Measurements from ENCODE around the gene SLC9A8. TPM values are rescaled to one million over a fixed set of nuclear protein-coding genes. Genes with fewer than 3 reads are reported as not detected.
"Not testable (repeated sequence)": the region's sequence is repeated elsewhere in the genome, so short reads cannot be mapped to it uniquely, and the experiment has no call there.

The SLC9A8 gene
- total RNA-seq, 1 donor from 2014 or later = 6.2 TPM

DNA sequence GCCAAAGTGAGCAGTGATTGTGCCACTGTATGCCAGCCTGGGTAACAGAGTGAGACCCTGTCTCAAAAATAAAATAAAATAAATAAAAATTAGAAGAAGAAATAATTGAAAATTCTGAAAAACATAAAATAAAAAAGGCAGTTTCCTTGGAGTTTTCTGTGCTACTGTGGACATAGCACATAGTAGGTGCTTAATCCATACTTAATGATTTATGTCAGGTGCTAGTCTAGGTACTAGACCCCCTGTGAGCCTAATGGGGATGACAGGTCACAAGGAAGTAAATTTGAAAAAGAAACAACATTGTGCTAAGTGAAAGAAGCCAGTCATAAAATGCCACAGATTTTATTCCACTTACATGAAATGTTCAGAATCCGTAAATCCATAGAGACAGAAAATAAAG, 9.2 kb upstream of the SLC9A8 start:
- Histone ChIP-seq H3K79me2 (ENCODE audit: insufficient read depth, low read length) (no peaks in the 10 kb centered on the region), H3K4me1 (ENCODE audit: insufficient read depth, low read length) (no peaks in the 10 kb centered on the region), H3K36me3 (ENCODE audit: insufficient read depth, low read length) (no peaks in the 10 kb centered on the region), H2AFZ (ENCODE audit: low read depth, low read length) (no peak overlapping the region), H3K9ac (ENCODE audit: low read length) (no peak overlapping the region), H3K27ac (ENCODE audit: low read depth, low read length) (no peak overlapping the region), H4K20me1 (ENCODE audit: insufficient read depth, low read length) (no peaks in the 10 kb centered on the region), H3K4me3 (ENCODE audit: insufficient read depth, low read depth, low read length) (no peak overlapping the region), H3K27me3 (ENCODE audit: insufficient read depth, low read length) (peaks cover 2% of the 10 kb centered on the region), H3K4me2 (ENCODE audit: low read length) (no peak overlapping the region), H3K9me3 (ENCODE audit: insufficient read depth, low read depth, low read length) (no peaks in the 10 kb centered on the region)
- no peak overlapping the region for H3K27ac Mint-ChIP-seq (ENCODE audit: unreplicated experiment)
- no peaks in the 10 kb centered on the region for H3K9me3 Mint-ChIP-seq (ENCODE audit: unreplicated experiment)
- H3K4me3 Mint-ChIP-seq (ENCODE audit: unreplicated experiment) = no peak overlapping the region
- DNase-seq (ENCODE audit: low read depth) (no peak), FAIRE-seq (no peak)
- H3K36me3 Mint-ChIP-seq (ENCODE audit: low read depth, unreplicated experiment) = no peaks in the 10 kb centered on the region
- peaks cover 4% of the 10 kb centered on the region for H3K4me1 Mint-ChIP-seq (ENCODE audit: low read depth, unreplicated experiment)
- TF ChIP-seq, protein P1, sequence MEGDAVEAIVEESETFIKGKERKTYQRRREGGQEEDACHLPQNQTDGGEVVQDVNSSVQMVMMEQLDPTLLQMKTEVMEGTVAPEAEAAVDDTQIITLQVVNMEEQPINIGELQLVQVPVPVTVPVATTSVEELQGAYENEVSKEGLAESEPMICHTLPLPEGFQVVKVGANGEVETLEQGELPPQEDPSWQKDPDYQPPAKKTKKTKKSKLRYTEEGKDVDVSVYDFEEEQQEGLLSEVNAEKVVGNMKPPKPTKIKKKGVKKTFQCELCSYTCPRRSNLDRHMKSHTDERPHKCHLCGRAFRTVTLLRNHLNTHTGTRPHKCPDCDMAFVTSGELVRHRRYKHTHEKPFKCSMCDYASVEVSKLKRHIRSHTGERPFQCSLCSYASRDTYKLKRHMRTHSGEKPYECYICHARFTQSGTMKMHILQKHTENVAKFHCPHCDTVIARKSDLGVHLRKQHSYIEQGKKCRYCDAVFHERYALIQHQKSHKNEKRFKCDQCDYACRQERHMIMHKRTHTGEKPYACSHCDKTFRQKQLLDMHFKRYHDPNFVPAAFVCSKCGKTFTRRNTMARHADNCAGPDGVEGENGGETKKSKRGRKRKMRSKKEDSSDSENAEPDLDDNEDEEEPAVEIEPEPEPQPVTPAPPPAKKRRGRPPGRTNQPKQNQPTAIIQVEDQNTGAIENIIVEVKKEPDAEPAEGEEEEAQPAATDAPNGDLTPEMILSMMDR (IDR thresholded peaks at IDR 0.05; ENCODE audit: insufficient read depth, low read depth, low read length) = no peak
- TF ChIP-seq EZH2 (IDR thresholded peaks at IDR 0.05; ENCODE audit: insufficient read depth, low read length) = no peak
- H3K27me3 Mint-ChIP-seq (ENCODE audit: low read depth, unreplicated experiment) = peaks cover 5% of the 10 kb centered on the region

DNA sequence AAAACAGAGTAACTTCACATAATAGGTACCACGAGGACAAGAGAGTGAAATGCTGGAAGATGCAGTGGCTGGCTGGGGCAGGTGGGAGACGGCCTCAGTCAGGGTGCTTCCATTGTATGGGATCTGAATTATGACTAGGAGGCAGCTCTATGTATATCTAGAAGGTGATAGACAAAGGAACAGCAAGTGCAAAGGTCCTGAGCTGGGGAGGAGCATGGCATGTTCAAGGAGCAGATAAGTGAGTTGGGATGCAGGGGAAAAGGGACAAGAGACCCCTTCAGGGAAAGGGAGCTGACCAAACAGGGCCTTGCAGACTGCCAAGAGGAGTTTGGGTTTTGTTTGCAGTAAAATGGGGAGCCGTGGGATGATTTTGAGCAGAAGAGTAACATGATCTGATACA, 8.3 kb upstream of the SLC9A8 start:
- no peaks in the 10 kb centered on the region for H3K27me3 Mint-ChIP-seq (ENCODE audit: low read depth, unreplicated experiment)
- H3K9me3 Mint-ChIP-seq (ENCODE audit: unreplicated experiment) = no peaks in the 10 kb centered on the region
- H3K27ac Mint-ChIP-seq (ENCODE audit: unreplicated experiment) = no peak overlapping the region
- no peak overlapping the region for H2AFZ ChIP-seq (ENCODE audit: low read depth, low read length)
- no peaks in the 10 kb centered on the region for H3K79me2 ChIP-seq (ENCODE audit: insufficient read depth, low read length)
- H3K4me2 ChIP-seq (ENCODE audit: low read length) = no peak overlapping the region
- no peaks in the 10 kb centered on the region for H3K36me3 Mint-ChIP-seq (ENCODE audit: low read depth, unreplicated experiment)
- H4K20me1 ChIP-seq (ENCODE audit: insufficient read depth, low read length) = no peaks in the 10 kb centered on the region
- H3K9ac ChIP-seq (ENCODE audit: low read length) = no peak overlapping the region
- no peak overlapping the region for H3K27ac ChIP-seq (ENCODE audit: low read depth, low read length)
- H3K36me3 ChIP-seq (ENCODE audit: insufficient read depth, low read length) = no peaks in the 10 kb centered on the region
- no peaks in the 10 kb centered on the region for H3K4me1 ChIP-seq (ENCODE audit: insufficient read depth, low read length)
- TF ChIP-seq EZH2 (IDR thresholded peaks at IDR 0.05; ENCODE audit: insufficient read depth, low read length) = no peak
- TF ChIP-seq, protein P1 (IDR thresholded peaks at IDR 0.05; ENCODE audit: insufficient read depth, low read depth, low read length) = no peak
- H3K27me3 ChIP-seq (ENCODE audit: insufficient read depth, low read length) = no peaks in the 10 kb centered on the region
- H3K9me3 ChIP-seq (ENCODE audit: insufficient read depth, low read depth, low read length) = no peaks in the 10 kb centered on the region
- DNase-seq (ENCODE audit: low read depth) = no peak
- H3K4me3 Mint-ChIP-seq (ENCODE audit: unreplicated experiment) = no peak overlapping the region
- FAIRE-seq = no peak
- H3K4me3 ChIP-seq (ENCODE audit: insufficient read depth, low read depth, low read length) = no peak overlapping the region
- peaks cover 4% of the 10 kb centered on the region for H3K4me1 Mint-ChIP-seq (ENCODE audit: low read depth, unreplicated experiment)

DNA sequence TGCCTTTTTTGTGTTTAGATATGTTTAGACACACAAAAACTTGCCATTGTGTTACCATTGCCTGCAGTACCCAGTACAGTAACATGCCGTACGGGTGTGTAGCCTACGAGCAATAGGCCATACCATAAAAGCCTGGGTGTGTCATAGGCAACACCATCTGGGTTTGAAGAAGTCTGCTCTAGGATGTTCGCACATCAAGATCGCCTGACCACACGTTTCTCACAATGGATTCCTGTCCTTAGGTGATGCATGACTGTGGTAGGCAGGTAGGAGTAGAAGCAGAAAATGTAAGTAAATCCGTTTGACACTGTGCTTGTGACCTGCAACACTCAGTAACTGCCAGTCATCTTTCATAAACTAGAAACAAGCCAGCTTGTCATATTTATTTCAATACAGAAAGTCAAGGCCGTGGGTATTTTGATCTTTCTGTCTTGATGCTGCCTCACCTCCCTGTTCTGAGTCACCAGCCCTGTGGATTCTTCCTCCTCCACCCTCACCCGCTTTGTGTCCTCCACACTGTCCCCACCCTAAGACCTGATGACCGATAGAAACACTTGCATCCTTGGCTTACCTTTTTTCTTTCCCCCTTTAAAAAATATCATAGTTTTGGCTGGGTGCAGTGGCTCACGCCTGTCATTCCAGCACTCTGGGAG, 7.3 kb upstream of the SLC9A8 start:
- H3K27ac ChIP-seq (ENCODE audit: low read depth, low read length); H3K79me2 ChIP-seq (ENCODE audit: insufficient read depth, low read length); H3K4me3 Mint-ChIP-seq (ENCODE audit: unreplicated experiment); H2AFZ ChIP-seq (ENCODE audit: low read depth, low read length); H3K27me3 ChIP-seq (ENCODE audit: insufficient read depth, low read length); H3K9me3 Mint-ChIP-seq (ENCODE audit: unreplicated experiment); H3K4me3 ChIP-seq (ENCODE audit: insufficient read depth, low read depth, low read length); H3K36me3 Mint-ChIP-seq (ENCODE audit: low read depth, unreplicated experiment); H3K9ac ChIP-seq (ENCODE audit: low read length); H3K9me3 ChIP-seq (ENCODE audit: insufficient read depth, low read depth, low read length); DNase-seq (ENCODE audit: low read depth); H4K20me1 ChIP-seq (ENCODE audit: insufficient read depth, low read length); H3K36me3 ChIP-seq (ENCODE audit: insufficient read depth, low read length); H3K27me3 Mint-ChIP-seq (ENCODE audit: low read depth, unreplicated experiment); H3K4me2 ChIP-seq (ENCODE audit: low read length); FAIRE-seq; H3K4me1 Mint-ChIP-seq (ENCODE audit: low read depth, unreplicated experiment); H3K4me1 ChIP-seq (ENCODE audit: insufficient read depth, low read length): not testable (repeated sequence)
- peak overlapping the region; percentile 53 for H3K27ac Mint-ChIP-seq (ENCODE audit: unreplicated experiment)

Measured in astrocyte (in vitro differentiated cells and primary cell).